HG02870 (cell line): ENCODE results near the gene SLC8A1.

ENCODE experiments used
- ATAC-seq: cut with Tn5 transposase; IDR thresholded peaks from one replicate; pipeline ENCODE4 v1.9.1; 2021; ENCODE audit warnings: mild to moderate bottlenecking, moderate library complexity; ENCODE audit not compliant: unreplicated experiment

Gene SLC8A1

DNA sequence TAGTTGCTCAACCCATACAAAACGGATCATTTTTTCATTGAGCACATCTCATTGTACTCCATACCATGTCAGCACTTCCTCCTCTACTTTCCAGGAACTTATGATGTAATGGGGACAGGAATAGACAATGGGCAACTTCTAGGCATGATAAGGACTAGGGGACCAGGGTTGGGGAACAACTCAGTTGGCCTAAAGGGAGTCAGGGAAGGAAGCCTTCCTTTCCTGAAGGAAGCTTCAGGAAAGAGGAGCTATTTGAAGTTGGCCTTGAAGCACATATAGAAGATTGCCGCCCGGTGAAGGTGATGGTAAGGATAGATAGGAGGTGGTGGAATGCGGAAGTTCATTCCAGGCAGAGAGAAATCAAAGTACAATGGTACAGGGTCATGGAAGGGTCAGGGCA, 283.9 kb downstream of the SLC8A1 start:
- no peak for ATAC-seq

DNA sequence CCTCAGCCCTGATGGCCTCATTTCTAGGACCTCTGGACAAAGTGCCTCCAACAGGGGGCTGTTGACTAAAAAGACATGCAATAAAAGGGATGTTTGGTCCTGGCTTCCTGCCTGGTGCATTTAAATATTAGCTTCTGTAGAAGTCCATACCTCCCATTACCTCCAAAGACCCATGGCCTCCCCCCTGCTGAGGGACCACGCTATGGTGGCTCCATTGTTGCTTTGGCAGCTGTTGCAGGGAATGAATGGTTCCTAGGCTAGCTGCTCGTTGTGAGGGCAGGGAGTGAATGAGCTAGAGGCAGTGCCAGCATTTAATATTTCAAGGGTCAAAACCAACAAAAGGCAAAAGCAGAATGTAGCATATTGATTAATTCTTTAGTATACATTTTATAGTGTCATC, 285.9 kb downstream of the SLC8A1 start:
- no peak for ATAC-seq

DNA sequence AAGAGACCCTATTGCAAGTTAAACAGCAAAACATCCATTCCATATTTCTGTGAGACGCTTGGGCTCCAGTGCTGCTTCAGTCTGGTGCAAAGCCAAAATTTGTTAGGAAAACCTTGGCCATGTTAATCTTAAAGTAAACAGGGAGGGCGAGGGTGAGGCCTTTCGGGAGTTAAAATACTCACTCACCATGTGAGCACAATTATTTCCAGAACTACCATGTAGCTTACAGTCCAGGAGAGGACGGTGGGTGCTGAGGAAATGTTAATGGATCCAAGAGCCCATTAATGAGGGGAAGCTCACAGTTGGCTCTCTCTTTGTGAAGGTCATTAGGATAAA, 286.4 kb downstream of the SLC8A1 start:
- no peak for ATAC-seq

DNA sequence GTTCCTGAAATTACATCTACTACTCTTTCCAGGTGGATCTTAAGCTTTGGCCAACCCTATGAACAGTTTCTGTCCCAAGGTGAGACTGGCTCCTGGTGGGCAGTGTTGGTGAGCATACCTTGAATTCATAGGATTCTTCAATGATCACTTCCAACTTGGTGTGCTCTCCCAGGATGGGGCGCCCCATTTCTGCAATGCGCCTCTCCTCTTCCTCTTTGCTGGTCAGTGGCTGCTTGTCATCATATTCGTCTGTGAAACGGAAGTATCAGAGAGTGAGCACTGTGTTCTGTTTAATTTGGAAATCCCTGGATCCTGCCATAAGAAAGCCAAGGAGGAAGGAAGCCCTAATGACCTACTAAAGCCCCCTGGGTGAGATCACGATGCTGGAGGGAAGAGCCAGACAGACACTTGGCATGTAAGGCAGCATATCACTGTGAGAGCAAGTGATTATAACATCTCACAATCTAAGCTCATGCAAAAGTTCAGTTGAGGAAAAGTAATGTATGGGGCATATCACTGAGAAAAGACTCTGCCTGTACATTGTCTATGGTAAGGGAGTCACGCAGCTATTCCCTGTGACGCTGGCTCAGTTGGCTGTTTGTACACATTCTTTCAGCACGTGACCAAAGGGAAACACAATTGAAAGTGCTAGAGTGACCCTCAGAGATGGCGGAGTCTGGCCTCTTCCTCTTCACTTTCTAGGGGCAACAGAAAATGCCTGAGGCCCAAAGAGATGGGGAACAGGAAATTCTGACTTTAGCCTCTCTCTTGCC, 287.0 kb downstream of the SLC8A1 start:
- no peak for ATAC-seq

DNA sequence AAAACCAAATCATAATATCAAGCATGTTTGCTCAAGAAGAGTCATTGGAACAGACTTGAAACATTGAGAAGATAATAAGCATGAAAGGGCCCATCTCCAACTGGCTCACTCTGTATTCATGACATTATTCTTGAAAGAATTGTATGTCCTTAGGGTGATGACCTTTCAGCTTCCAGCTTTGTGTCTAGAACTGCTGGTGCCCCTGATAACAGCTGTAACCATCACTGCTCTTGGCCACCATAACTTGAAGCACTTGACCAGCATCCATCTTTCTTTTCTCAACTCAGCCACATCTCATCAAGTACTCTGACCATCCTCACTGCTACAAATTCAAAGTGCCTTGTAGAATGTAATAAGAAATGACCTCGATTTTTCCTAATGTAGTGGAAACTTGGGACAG, 289.9 kb downstream of the SLC8A1 start:
- ATAC-seq: no peak

DNA sequence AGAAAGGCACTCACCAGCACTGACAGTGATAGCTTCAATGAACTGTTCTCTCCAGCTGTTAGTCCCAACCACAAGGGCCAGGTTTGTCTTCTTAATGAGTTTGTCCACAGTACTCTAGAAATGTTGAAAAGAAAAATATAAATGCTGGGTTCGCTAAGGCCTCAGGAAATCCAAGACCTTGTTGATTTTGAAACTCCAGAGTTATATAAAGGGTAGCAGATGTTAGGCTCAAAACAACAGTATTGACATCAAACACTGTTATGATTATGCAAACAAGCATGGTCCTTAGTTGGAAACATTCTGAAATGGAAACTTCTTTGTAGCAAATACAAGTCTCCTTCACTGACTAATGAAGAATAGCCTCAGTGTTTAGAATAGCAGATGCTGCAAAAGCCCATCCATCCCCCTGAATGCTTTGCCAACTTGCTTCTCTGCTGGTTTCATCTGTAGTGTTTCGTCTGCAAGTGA, 291.1 kb downstream of the SLC8A1 start:
- ATAC-seq: no peak

DNA sequence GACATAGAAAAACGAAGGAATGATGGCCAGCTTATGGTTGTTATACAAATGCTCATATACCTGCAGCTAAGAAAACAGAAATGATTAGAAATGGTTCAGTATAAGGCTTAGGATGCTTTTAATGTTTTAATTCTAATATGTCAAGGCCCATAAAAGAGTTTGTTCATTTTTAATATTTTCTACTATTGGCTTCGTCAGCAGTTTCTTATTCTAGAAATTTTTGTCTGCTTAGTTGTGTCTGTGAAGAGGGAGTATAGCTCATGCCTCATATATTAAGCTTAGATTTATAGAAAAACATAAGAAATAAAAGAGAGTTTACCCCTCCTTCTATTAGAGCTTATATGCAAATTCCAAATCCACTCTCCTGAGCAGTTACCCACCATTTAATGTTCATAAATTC, 292.6 kb downstream of the SLC8A1 start:
- no peak for ATAC-seq

DNA sequence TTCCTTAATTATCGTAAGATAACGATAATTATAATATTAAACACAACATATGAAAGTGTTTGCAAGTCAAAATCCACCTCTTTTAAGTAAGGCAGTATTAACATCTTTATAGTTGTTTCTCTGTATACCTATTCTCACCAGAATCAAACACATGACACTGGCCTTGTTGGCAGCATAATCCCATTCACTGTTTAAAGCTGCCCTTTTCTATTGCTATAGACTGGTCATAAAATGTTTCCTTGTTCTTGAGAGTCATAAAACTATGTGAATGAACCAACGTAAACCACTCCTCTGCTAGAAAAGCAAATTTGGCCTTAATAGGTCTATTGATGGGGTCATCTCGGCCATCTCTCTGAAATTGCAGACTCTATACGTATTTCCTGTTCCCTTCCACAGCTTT, 293.1 kb downstream of the SLC8A1 start:
- no peak for ATAC-seq

DNA sequence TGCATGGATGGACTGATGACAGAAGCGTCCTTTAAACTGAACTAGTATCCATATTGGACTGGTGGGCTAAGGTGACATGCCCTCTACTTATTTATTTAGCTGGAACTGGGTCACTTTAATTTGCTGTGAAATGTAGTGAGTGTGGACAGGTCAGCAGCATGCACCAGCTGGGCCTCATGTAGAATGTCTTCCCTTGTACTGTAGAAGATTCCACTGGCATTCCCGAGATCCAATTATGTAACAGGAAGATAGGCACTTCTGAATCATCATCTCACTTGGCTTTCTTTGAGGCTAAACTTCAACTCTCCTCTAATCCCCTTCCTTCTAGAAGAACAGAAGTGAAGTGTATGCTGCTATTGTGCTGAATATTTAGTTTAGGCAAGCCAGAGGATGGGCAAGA, 296.2 kb downstream of the SLC8A1 start:
- ATAC-seq: no peak

DNA sequence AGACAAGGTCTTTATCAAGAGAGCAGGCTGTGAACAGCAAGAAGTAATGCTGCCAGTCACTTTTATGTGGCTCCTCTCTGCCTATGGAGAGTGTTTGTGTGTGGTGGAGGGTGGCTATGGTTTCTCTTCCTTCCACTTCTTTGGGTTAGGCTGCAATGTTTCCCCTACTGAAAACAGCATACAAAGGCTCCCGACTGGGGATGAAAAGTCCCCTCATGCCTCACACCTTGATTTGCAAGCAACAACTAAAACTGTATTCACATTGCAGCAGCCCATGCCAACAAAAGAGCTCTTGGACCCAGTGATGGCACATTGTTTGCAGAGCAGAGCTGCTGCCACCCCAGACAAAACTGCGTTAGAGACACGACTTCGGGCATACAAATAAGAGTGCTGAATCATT, 301.6 kb downstream of the SLC8A1 start:
- no peak for ATAC-seq

DNA sequence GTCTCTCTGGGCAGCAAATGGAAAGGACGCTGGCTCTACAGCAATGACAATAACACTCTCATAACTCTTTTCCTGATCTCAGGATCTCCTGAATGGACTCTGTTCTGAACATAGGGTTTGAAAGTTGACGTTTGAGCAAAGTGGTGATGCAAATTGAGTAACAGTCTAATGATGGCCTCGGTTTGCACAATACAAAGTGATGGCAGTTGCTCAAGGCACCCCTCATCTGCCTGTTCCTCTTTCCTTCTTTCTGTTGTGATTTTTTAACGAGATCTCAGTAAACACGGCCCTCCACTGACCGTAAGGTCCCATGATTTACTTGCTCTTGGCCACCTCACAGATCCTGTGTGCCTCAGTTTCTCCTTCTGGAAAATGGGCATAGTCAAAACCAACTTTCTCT, 303.6 kb downstream of the SLC8A1 start:
- ATAC-seq: no peak

DNA sequence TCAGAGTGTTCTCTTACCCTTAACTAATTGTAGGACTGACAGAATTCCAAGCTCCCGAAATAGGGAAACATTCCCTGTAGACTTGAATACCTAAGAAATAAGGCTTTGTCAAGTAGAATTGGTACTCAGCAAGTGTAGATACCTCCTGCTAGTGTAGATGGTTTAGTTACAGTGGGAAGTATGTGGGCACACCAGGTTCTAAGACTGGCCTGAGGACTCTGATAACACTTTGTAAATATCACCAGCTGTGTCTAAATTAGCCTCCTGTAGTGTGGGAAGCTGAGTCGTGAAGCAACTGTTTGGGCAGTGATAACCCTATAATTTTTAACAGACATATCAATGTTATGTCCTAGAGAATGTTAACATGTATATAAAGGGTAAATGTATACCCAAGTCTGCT, 304.5 kb downstream of the SLC8A1 start:
- no peak for ATAC-seq

DNA sequence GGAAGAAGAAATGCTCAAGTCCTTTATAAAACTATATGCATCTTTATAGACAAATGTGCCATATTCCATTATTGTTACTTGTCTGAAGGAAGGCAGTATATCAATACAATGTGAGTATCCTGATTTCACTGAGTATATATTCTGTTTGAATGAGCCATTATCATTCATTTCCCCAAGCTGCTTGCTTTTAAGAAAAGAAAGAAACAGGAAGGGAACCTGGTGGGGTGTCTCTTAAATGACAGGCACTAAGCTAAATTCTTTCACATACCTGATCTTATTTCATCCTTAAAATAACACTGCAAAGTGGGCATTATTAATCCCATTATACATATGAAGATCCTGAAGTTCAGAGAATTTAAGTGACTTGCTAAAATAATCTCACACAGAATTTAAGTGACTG, 307.9 kb downstream of the SLC8A1 start:
- no peak for ATAC-seq

DNA sequence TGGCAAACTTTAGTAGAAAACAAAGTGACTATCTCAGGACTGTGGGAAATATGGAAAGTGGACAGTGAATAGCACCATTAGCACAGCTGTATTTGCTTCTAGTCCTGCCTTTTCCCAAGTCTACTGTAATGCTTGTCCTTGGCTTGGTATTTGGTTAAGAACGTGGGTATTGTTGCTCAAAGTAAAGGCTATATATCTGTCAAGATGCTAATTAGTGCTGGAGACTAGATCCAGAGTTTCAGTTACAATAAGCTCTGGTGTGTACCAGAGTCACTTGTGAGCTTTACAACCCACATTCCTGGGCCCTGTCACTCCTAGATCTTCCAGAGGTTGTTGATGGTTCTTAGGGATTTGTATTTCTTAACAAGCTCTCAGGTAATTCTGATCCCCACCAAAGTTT, 313.6 kb downstream of the SLC8A1 start:
- ATAC-seq: no peak

DNA sequence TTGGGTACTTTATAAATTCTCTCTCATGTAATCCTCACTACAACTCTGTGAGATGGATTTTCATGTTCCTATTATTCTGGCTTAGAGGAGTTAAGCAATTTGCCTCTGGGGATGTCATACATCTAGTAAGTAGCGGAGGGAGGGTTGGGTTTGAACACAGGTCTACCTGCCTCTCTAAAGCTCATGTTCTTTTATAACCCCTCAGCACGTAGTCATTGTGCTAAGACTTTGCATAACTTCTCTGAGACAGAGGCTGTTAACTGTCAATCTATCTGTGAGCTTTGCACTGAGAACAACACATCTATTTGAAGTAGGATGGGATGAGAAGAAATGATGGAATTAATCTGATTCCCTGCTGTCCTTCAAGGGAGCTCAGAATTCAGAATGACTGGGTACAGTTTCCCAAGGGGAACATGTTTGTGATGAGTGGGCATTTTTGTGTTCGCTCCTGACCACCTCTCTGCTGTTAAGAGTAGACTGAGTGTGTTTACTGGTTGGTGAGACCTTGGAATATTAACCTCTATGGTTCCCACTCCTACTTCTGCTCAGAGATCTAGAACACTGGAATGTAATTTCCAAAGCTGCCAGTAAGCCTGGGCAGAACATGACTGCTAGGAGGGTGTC, 320.7 kb downstream of the SLC8A1 start:
- no peak for ATAC-seq

DNA sequence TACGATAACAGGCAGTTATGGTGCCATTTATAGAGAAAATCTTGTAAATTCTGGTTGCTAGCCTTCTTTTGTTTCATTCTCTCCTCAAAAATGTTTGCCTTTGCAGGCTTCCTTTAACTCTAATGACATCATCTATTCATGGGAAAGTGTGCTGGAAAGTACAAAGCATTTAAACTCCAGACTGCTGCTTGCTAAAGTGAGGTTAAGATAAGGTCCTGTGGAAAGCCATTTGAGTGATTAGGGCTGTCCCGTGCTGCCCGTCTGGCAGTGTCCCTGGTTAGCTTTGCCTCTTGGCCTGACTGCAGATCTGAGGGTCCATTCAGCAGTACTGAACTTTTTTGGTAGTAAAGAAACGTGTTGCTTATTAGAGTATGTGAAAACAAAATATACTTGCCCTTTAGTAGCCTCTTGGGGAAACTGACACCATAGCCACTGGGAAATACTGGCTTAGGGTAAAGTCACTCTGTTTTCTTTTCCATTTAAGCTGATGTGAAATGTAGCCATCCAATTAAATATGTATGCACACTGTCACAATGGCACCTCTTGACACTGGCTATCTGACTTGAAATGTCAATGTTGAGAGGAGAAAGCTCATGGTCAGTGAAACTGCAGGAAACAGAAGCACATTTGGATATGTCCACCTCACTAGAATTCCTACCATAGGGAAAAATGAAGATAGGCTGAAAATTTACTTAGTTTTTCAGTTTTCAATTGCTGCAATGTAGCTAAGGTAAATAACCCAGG, 321.5 kb downstream of the SLC8A1 start:
- ATAC-seq: no peak

DNA sequence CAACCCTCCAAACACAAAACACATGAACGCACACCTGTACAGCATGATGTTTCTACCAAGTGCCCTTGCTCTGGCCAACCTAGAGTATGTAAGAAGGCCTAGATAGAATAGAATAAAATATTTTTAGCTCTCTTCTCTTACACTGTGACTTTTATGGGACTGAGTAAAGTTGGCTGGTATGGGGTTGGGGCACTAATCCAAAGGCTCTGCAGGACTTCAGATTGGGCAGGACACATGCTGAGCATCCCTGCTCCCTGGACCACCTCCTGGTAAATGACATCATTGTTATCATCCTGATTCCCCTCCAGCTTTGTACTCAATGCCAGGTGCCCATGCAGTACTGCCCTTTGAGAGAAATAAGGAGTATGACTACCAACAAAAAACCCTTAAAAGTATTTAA, 322.2 kb downstream of the SLC8A1 start:
- ATAC-seq: no peak

DNA sequence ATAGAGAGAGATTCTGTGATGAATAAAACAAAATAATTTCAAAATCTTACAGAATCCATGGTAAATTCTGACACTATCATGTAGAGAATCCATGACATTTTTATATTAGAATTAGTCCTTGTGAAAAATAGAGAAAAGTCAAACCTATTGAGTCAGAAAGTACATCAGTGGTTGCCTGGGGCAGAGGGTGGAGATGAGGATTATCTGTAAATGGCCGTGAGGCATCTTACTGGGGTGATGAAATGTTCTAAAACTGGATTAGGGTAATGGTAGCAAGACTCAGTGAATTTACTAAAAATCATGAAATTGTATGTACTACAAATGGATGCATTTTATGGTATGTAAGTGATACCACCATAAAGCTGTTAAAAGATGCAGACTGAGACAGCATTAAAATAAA, 323.1 kb downstream of the SLC8A1 start:
- no peak for ATAC-seq

DNA sequence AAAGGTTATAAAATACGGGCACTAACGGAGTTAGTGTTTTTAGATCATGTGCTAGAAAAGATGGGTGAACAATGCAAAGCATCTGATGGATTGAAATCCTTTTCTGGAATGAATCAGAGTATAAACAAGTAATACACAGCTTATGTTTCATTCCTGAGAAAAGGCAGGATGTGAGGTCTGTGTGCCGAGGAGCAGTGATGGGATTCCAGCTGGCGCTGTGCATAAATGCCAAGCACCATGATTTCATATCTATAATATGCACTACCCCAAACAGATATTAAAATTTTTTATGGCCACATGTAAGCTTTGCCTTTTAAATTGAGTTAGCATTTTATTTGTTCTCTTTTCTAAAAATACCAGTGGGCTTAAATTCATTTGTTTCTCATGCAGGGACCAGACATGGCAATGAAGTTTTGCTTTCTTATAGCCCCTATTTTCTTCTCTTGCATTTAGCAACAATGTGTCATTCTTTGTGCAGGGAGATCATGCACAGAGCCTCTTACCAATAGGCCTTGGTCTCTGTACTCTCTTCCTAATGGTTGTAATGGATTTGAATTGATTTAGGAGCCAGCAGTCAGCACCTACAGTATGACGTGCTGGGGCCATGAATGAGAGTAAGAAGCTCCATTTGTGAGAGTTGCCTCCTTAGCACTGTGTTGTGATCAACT, 323.9 kb downstream of the SLC8A1 start:
- ATAC-seq: no peak

DNA sequence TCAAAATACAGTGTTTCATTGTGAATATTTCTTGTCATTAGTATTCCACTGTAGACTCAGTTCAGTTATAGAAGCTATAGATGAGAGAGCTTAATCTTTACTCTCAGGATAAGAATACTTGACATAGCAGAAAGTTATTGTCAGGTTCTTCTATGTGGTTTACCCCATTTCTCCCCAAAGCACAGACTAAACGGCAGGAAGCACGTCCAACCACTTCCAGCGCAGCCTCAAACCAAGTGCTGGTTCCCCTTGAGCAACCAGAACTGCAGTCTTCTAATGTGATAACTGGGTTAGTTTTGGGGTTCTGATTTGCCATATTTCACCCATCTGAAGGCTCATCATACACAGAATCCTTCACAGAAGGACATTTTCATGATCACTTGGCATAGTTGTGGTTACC, 324.7 kb downstream of the SLC8A1 start:
- ATAC-seq: no peak

DNA sequence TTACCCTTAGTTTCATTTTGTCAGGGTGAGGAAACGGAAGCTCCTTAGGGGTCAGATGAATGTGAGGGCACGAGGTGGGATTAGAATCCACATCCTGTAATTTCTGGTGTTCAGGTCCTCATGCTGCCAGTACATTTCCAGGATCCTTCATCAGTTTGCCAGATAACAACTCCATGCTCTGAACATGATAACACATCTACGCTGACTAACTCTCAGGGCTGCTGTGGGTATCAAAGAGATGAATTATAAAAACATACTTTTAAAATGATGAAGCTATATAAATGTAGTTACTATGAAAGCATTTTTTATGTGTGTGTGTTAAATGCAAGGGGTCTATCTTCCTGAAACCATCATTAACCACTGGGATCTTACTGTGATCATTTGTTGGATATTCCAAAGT, 325.9 kb downstream of the SLC8A1 start:
- ATAC-seq: no peak

DNA sequence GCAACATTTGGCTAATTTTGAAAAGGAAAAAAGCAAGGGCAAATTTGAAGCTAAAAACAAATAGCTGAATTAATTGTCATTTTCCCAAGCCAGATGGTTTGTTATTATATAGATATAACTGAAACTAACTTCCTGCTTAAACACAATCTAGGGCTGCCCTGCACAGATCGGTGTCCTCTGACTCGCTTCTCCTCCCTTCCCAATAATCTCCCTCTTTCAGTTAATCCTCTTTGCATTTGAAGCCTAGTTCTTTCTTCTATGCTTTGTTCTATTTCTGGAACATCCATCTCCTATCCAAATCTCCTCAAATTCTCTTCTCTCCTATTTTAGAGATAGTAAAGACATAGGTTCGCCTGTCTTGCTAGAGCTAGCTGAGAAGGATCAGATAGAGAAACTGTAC, 328.1 kb downstream of the SLC8A1 start:
- no peak for ATAC-seq
